ENCODE results near the gene DPH2.

GRCh38 chr1:43963006-43963405 lies 6.8 kb upstream of the DPH2 start:
- no peak for TF ChIP-seq POLR2AphosphoS5 (IDR thresholded peaks at IDR 0.05; ENCODE audit: low read depth, low read length)
- TF ChIP-seq TAF1 (IDR thresholded peaks at IDR 0.05; ENCODE audit: borderline replicate concordance, insufficient read depth, low read length): no peak

Measured in PFSK-1 (cell line).